ENCODE results near the gene EVPL.

The EVPL gene

GRCh38 chr17:76017481-76018339 is 9.4 kb downstream of the EVPL start:
- no peak for DNase-seq (ENCODE audit: low spot score)

GRCh38 chr17:76014925-76015261 is 12.2 kb downstream of the EVPL start:
- DNase-seq (ENCODE audit: low spot score) = no peak

- peak; percentile 84 for DNase-seq (ENCODE audit: low spot score)
Measured at GRCh38 chr17:76014100-76014924, 12.8 kb downstream of the EVPL start.

- DNase-seq (ENCODE audit: low spot score) = no peak
Measured at GRCh38 chr17:76013377-76013932, 13.7 kb downstream of the EVPL start.

- DNase-seq (ENCODE audit: low spot score) = no peak
Measured at GRCh38 chr17:76011951-76012350, 15.2 kb downstream of the EVPL start.

GRCh38 chr17:76009969-76010661 is 17.0 kb downstream of the EVPL start:
- no peak for DNase-seq (ENCODE audit: low spot score)

GRCh38 chr17:76009447-76009846 is 17.7 kb downstream of the EVPL start:
- DNase-seq (ENCODE audit: low spot score) = no peak

GRCh38 chr17:76008630-76009425 is 18.3 kb downstream of the EVPL start:
- DNase-seq (ENCODE audit: low spot score) = no peak

- no peak for DNase-seq (ENCODE audit: low spot score)
Measured at GRCh38 chr17:76008208-76008607, 18.9 kb downstream of the EVPL start.

- DNase-seq (ENCODE audit: low spot score) = no peak
Measured at GRCh38 chr17:76007850-76008165, 19.3 kb downstream of the EVPL start.

- no peak for DNase-seq (ENCODE audit: low spot score)
Measured at GRCh38 chr17:76007131-76007849, 19.8 kb downstream of the EVPL start.

- DNase-seq (ENCODE audit: low spot score) = peak; percentile 85
Measured at GRCh38 chr17:76005263-76006149, 21.6 kb downstream of the EVPL start.

GRCh38 chr17:76004750-76005262 is 22.3 kb downstream of the EVPL start:
- DNase-seq (ENCODE audit: low spot score) = no peak

- DNase-seq (ENCODE audit: low spot score) = no peak
Measured at GRCh38 chr17:76003915-76004314, 23.2 kb downstream of the EVPL start.

- no peak for DNase-seq (ENCODE audit: low spot score)
Measured at GRCh38 chr17:76002100-76002499, 25.0 kb downstream of the EVPL start.

GRCh38 chr17:76000755-76001521 is 26.2 kb downstream of the EVPL start, which contains the start of gene CDK3:
Gene CDK3 (plus strand): TSS chr17:76000855. CDS start chr17:76001426, 571 bp downstream.
- DNase-seq (ENCODE audit: low spot score) = no peak

GRCh38 chr17:76000016-76000754 is 26.9 kb downstream of the EVPL start:
- DNase-seq (ENCODE audit: low spot score) = peak; percentile 67

- no peak for DNase-seq (ENCODE audit: low spot score)
Measured at GRCh38 chr17:75998327-75998795, 28.7 kb downstream of the EVPL start.

Data from hematopoietic multipotent progenitor cell treated with erythropoietin and hydrocortisone succinate and interleukin-3 and kit ligand, for 15 days (in vitro differentiated cells).